NCI-H146 treated with DMSO at 0.1 percent for 48 hours (cell line): ENCODE results near the gene ZNF593.

Source experiments
- DNase-seq: peaks from one replicate; lab custom pipeline; 2025; ENCODE audit not compliant: unreplicated experiment; lab: John Stamatoyannopoulos, UW

Gene ZNF593

GRCh38 chr1:26145960-26146294 is 23.8 kb upstream of the ZNF593 start:
- DNase-seq: no peak

GRCh38 chr1:26148887-26149286 is 20.8 kb upstream of the ZNF593 start:
- no peak for DNase-seq

GRCh38 chr1:26153966-26154532 is 15.7 kb upstream of the ZNF593 start:
- no peak for DNase-seq

- no peak for DNase-seq
Measured at GRCh38 chr1:26154750-26155149, 15.0 kb upstream of the ZNF593 start.

- no peak for DNase-seq
Measured at GRCh38 chr1:26155370-26156284, 14.1 kb upstream of the ZNF593 start.

GRCh38 chr1:26156285-26157038 is 13.2 kb upstream of the ZNF593 start:
- no peak for DNase-seq

- no peak for DNase-seq
Measured at GRCh38 chr1:26158271-26158907, 11.3 kb upstream of the ZNF593 start.

GRCh38 chr1:26158908-26159742 is 10.6 kb upstream of the ZNF593 start, which contains the start of gene FAM110D:
Gene FAM110D (plus strand): TSS chr1:26159079. CDS start chr1:26161292, 2,213 bp downstream.
- DNase-seq: no peak

GRCh38 chr1:26159743-26160039 is 10.0 kb upstream of the ZNF593 start:
- no peak for DNase-seq

- DNase-seq: no peak
Measured at GRCh38 chr1:26160527-26161414, 8.9 kb upstream of the ZNF593 start.

GRCh38 chr1:26161415-26162219 is 8.1 kb upstream of the ZNF593 start:
- no peak for DNase-seq

GRCh38 chr1:26162220-26162709 is 7.4 kb upstream of the ZNF593 start:
- DNase-seq: no peak

- DNase-seq: no peak
Measured at GRCh38 chr1:26163684-26164035, 6.0 kb upstream of the ZNF593 start.

- DNase-seq: no peak
Measured at GRCh38 chr1:26164036-26164860, 5.5 kb upstream of the ZNF593 start.

GRCh38 chr1:26164861-26165842 is 4.6 kb upstream of the ZNF593 start:
- no peak for DNase-seq

GRCh38 chr1:26166719-26167281 is 2.9 kb upstream of the ZNF593 start:
- no peak for DNase-seq
